CD4-positive, alpha-beta T cell (primary cell): ENCODE measurements around the gene ZNF787. TPM values are rescaled to one million over a fixed set of nuclear protein-coding genes. Genes with fewer than 3 reads are reported as not detected.

ENCODE experiments used
- ATAC-seq: fragments of 200-7000 bp; cut with Tn5 transposase; one replicate; pipeline ENCODE4 v1.10.0; 2022; ENCODE audit warnings: mild to moderate bottlenecking; ENCODE audit not compliant: poor library complexity
- CTCF ChIA-PET: fragments of 350-600 bp; sonication (Branson Sonifier 250); formaldehyde crosslinking; loops from one replicate; lab custom pipeline; 2021; ENCODE audit warnings: antibody characterized with exemption, inconsistent platforms; lab: Charles Lee
- POLR2A ChIA-PET: fragments of 350-600 bp; sonication (Branson Sonifier 250); formaldehyde crosslinking; loops from one replicate; lab custom pipeline; 2021; ENCODE audit warnings: antibody characterized with exemption, inconsistent platforms; lab: Charles Lee
- DNase-seq, 14 experiments: peaks; one replicate each; pipeline ENCODE4 v3.0.0-alpha.2; 2013 to 2020; ENCODE audit warnings: mixed read lengths in 2 of 14
- H3K27ac ChIP-seq, 2 donors: one replicate each; pipeline versions ENCODE4 v1.5.1 to v1.7.0; 2013; ENCODE audit warnings: low read length in 2 of 2, low read depth in 1 of 2, mild to moderate bottlenecking in 1 of 2
- H3K27me3 ChIP-seq, 2 experiments: 1 replicate in 1 of 2; 2 replicates in 1 of 2; pipeline versions ENCODE4 v1.6.1 to v1.7.0; 2013; ENCODE audit warnings: low read length in 2 of 2, control low read depth in 1 of 2, mild to moderate bottlenecking in 1 of 2, moderate library complexity in 1 of 2; ENCODE audit not compliant: insufficient read depth in 2 of 2, control insufficient read depth in 1 of 2
- H3K36me3 ChIP-seq: one replicate; pipeline ENCODE4 v1.6.1; 2013; ENCODE audit warnings: low read length, control low read depth; ENCODE audit not compliant: insufficient read depth
- H3K4me1 ChIP-seq: one replicate; pipeline ENCODE4 v1.6.1; 2013; ENCODE audit warnings: low read length, control low read depth; ENCODE audit not compliant: insufficient read depth
- H3K4me3 ChIP-seq: one replicate; pipeline ENCODE4 v1.5.1; 2013; ENCODE audit warnings: mild to moderate bottlenecking, low read length, moderate library complexity
- H3K9me3 ChIP-seq, 2 experiments: 1 replicate in 1 of 2; 2 replicates in 1 of 2; pipeline versions ENCODE4 v1.6.1 to v1.7.0; 2013; ENCODE audit warnings: low read length in 2 of 2, mild to moderate bottlenecking in 2 of 2, control low read depth in 1 of 2, moderate library complexity in 1 of 2; ENCODE audit not compliant: control insufficient read depth in 1 of 2, insufficient read depth in 1 of 2
- H3K27ac Mint-ChIP-seq: one replicate; pipeline ENCODE4 v1.8.0; 2020; ENCODE audit warnings: mixed read lengths
- H3K27me3 Mint-ChIP-seq: one replicate; pipeline ENCODE4 v1.8.0; 2021; ENCODE audit warnings: mixed read lengths
- H3K36me3 Mint-ChIP-seq: one replicate; pipeline ENCODE4 v1.8.0; 2021; ENCODE audit warnings: low read depth, mixed read lengths
- H3K4me1 Mint-ChIP-seq: one replicate; pipeline ENCODE4 v1.8.0; 2021; ENCODE audit warnings: low read depth, mixed read lengths
- H3K4me3 Mint-ChIP-seq: one replicate; pipeline ENCODE4 v1.8.0; 2020; ENCODE audit warnings: mild to moderate bottlenecking, mixed read lengths
- H3K9me3 Mint-ChIP-seq: one replicate; pipeline ENCODE4 v1.8.0; 2020; ENCODE audit warnings: mixed read lengths
- intact Hi-C, 2 experiments: fragments of 100-400 bp; cut with DNase I in 1 of 2; cut with micrococcal nuclease in 1 of 2; formaldehyde crosslinking; loops; one replicate each; pipeline versions ENCODE4 v1.15.1 to v1.9.0; 2023 to 2025; cut with DNase I, micrococcal nuclease
- total RNA-seq, 174 experiments: library from RNA in 2 of 174; stranded (reverse) in 2 of 174; gene quantifications; one replicate each; pipeline ENCODE4 v1.2.3 and lab custom pipeline; 2021 to 2026
- TF ChIP-seq, protein P1 (sequence below): fragments of 200-600 bp; IDR thresholded peaks from one replicate; pipeline ENCODE4 v1.8.0; 2022; ENCODE audit warnings: antibody characterized with exemption, mild to moderate bottlenecking

The ZNF787 gene
- total RNA-seq, 2 experiments from 2014 or later: 11.4 to 11.5 TPM

- no peak overlapping the region for H3K27ac ChIP-seq
- Mint-ChIP-seq H3K9me3 (no peaks in the 10 kb centered on the region), H3K27ac (no peak overlapping the region), H3K4me1 (peaks cover 3% of the 10 kb centered on the region), H3K36me3 (peaks cover 35% of the 10 kb centered on the region), H3K27me3 (no peaks in the 10 kb centered on the region), H3K4me3 (no peak overlapping the region)
- H3K4me1 ChIP-seq: no peaks in the 10 kb centered on the region
- TF ChIP-seq, protein P1, sequence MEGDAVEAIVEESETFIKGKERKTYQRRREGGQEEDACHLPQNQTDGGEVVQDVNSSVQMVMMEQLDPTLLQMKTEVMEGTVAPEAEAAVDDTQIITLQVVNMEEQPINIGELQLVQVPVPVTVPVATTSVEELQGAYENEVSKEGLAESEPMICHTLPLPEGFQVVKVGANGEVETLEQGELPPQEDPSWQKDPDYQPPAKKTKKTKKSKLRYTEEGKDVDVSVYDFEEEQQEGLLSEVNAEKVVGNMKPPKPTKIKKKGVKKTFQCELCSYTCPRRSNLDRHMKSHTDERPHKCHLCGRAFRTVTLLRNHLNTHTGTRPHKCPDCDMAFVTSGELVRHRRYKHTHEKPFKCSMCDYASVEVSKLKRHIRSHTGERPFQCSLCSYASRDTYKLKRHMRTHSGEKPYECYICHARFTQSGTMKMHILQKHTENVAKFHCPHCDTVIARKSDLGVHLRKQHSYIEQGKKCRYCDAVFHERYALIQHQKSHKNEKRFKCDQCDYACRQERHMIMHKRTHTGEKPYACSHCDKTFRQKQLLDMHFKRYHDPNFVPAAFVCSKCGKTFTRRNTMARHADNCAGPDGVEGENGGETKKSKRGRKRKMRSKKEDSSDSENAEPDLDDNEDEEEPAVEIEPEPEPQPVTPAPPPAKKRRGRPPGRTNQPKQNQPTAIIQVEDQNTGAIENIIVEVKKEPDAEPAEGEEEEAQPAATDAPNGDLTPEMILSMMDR: no peak
- no peak for DNase-seq
- no peak for ATAC-seq
- intact Hi-C loops: no loop called here
- CTCF ChIA-PET: no interaction called here
- peaks cover 26% of the 10 kb centered on the region for H3K36me3 ChIP-seq
- POLR2A ChIA-PET: no interaction called here
- no peaks in the 10 kb centered on the region for H3K9me3 ChIP-seq
- no peak overlapping the region for H3K4me3 ChIP-seq
- no peaks in the 10 kb centered on the region for H3K27me3 ChIP-seq
These were observed 23.3 kb downstream of the ZNF787 start for GRCh38 chr19:56097776-56098175.

- H3K27ac ChIP-seq: no peak overlapping the region
- CTCF ChIA-PET: no interaction called here
- H3K4me3 Mint-ChIP-seq: no peak overlapping the region
- TF ChIP-seq, protein P1: no peak
- DNase-seq (no peak), ATAC-seq (no peak)
- no peaks in the 10 kb centered on the region for H3K9me3 ChIP-seq
- POLR2A ChIA-PET: no interaction called here
- no peaks in the 10 kb centered on the region for H3K27me3 Mint-ChIP-seq
- H3K36me3 Mint-ChIP-seq: peaks cover 39% of the 10 kb centered on the region
- no peaks in the 10 kb centered on the region for H3K9me3 Mint-ChIP-seq
- peaks cover 21% of the 10 kb centered on the region for H3K36me3 ChIP-seq
- H3K27ac Mint-ChIP-seq: no peak overlapping the region
- H3K27me3 ChIP-seq: no peaks in the 10 kb centered on the region
- H3K4me1 Mint-ChIP-seq: peaks cover 6% of the 10 kb centered on the region
- intact Hi-C loops: no loop called here
- no peaks in the 10 kb centered on the region for H3K4me1 ChIP-seq
- no peak overlapping the region for H3K4me3 ChIP-seq
These were observed 23.8 kb downstream of the ZNF787 start for GRCh38 chr19:56097306-56097705.

GRCh38 chr19:56096665-56097064, 24.4 kb downstream of the ZNF787 start:
- no peak overlapping the region for H3K27ac Mint-ChIP-seq
- peaks cover 15% of the 10 kb centered on the region for H3K36me3 ChIP-seq
- TF ChIP-seq, protein P1: no peak

More at GRCh38 chr19:56096665-56097064, 24.4 kb downstream of the ZNF787 start:
- H3K27me3 Mint-ChIP-seq: no peaks in the 10 kb centered on the region
- H3K9me3 ChIP-seq: no peaks in the 10 kb centered on the region
- H3K9me3 Mint-ChIP-seq: no peaks in the 10 kb centered on the region
- no peaks in the 10 kb centered on the region for H3K27me3 ChIP-seq
- DNase-seq (no peak), ATAC-seq (no peak)
- CTCF ChIA-PET: no interaction called here
- H3K36me3 Mint-ChIP-seq: peaks cover 38% of the 10 kb centered on the region
- no peak overlapping the region for H3K27ac ChIP-seq
- H3K4me1 ChIP-seq: no peaks in the 10 kb centered on the region
- POLR2A ChIA-PET: no interaction called here
- H3K4me3 Mint-ChIP-seq: no peak overlapping the region
- H3K4me3 ChIP-seq: no peak overlapping the region
- intact Hi-C loops: no loop called here
- H3K4me1 Mint-ChIP-seq: peaks cover 6% of the 10 kb centered on the region
